ENCODE data around the gene KCNH2.

The KCNH2 gene

DNA sequence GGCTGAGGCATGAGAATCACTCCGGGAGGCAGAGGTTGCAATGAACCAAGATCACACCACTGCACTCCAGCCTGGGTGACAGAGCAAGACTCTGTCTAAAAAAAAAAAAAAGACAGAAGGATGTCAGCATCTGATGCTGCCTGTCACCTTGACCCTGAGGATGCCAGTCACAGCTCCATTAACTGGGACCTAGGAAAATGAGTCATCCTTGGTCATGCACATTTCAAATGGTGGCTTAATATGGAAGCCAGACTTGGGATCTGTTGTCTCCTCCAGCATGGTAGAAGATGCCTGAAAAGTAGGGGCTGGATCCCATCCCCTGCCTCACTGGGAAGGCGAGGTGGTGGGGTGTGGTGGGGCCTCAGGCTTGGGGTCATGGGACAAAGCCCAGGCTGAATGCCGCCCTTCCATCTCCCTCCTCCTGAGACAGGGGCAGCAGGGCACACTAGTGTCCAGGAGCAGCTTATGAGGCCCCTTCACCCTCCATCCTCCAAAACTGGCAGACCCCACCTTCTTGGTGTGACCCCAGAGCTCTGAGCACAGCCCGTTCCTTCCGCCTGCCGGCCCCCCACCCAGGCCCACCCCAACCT is 14.0 kb upstream of the KCNH2 start:
- no peak for DNase-seq (ENCODE audit: low read depth in 2 of 2)
- TF ChIP-seq, protein P1, sequence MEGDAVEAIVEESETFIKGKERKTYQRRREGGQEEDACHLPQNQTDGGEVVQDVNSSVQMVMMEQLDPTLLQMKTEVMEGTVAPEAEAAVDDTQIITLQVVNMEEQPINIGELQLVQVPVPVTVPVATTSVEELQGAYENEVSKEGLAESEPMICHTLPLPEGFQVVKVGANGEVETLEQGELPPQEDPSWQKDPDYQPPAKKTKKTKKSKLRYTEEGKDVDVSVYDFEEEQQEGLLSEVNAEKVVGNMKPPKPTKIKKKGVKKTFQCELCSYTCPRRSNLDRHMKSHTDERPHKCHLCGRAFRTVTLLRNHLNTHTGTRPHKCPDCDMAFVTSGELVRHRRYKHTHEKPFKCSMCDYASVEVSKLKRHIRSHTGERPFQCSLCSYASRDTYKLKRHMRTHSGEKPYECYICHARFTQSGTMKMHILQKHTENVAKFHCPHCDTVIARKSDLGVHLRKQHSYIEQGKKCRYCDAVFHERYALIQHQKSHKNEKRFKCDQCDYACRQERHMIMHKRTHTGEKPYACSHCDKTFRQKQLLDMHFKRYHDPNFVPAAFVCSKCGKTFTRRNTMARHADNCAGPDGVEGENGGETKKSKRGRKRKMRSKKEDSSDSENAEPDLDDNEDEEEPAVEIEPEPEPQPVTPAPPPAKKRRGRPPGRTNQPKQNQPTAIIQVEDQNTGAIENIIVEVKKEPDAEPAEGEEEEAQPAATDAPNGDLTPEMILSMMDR (IDR thresholded peaks at IDR 0.05; ENCODE audit: low read depth, low read length), result no peak
- H3K4me3 ChIP-seq (replicated peaks in 1 of 2; ENCODE audit: low read depth in 2 of 2, low read length in 2 of 2), result no peak overlapping the region

DNA sequence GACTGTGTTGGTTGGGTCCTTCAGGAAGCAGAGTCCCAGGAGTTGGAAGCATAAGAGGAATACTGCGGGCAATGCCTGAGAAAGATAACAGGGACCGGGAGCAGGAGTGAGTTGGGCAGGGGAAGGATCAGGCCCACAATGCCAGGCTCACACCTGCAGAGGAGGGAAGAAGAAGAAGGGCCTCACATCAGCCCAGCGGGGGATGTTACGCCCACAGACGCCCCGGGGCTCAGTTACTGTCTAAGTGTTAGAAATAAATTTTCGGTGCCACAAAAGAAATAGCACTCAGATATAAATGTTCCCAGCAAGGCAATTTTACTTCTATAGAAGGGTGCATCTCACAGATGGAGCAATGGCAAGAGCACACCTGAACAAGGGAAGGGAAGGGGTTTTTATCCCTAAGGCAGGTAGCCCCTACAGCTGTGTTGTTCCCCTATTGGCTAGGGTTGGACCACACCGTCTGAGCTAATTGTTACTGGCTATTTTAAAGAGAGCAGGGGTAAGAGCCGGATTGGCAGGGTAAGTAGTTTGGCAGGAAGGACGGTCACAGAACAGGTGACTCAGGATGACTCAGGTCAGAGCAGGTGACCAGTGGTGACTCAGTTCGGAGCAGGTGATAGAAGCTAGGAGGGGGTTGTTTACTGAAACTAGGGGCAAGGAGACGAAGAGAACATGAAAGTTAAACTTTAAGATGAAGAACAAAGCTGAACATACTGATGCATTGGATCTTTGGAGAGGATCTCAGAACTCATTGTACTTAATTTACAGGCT is 12.5 kb upstream of the KCNH2 start, which contains the start of gene NOS3:
NOS3 (plus strand) TSS at position 602 of the 771 bp plus-strand sequence. CDS start 2,787 bp downstream, outside the sequence.
- TF ChIP-seq, protein P1 (IDR thresholded peaks at IDR 0.05; ENCODE audit: low read depth, low read length), result no peak

DNA sequence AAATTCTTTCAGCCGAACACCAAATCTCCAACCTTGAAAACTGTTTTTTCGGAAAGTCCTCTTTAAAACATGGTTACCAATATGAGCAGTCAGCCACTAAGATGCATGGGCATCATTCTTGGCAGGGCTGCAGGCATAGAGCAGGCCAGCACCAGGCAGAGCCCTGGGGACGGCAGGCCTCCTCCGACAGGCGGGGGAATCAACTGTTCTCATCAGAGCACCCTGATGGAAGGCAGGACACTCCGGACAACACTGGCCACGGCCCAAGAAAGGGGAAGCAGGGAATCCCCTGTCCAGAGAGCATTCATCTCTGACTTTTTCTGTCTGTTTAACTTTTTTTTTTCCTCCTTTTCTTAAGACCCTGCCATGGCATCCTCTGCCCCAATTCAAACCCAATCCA is 11.3 kb upstream of the KCNH2 start:
- TF ChIP-seq, protein P1 (IDR thresholded peaks at IDR 0.05; ENCODE audit: low read depth, low read length), result no peak
- H3K4me3 ChIP-seq (replicated peaks in 1 of 2; ENCODE audit: low read depth in 2 of 2, low read length in 2 of 2), result no peak overlapping the region
- no peak for DNase-seq (ENCODE audit: low read depth in 2 of 2)

More for the DNA sequence above, 12.5 kb upstream of the KCNH2 start, which contains the start of gene NOS3:
- no peak for DNase-seq (ENCODE audit: low read depth in 2 of 2)
- H3K4me3 ChIP-seq (replicated peaks in 1 of 2; ENCODE audit: low read depth in 2 of 2, low read length in 2 of 2), result no peak within 1 kb of the TSS

DNA sequence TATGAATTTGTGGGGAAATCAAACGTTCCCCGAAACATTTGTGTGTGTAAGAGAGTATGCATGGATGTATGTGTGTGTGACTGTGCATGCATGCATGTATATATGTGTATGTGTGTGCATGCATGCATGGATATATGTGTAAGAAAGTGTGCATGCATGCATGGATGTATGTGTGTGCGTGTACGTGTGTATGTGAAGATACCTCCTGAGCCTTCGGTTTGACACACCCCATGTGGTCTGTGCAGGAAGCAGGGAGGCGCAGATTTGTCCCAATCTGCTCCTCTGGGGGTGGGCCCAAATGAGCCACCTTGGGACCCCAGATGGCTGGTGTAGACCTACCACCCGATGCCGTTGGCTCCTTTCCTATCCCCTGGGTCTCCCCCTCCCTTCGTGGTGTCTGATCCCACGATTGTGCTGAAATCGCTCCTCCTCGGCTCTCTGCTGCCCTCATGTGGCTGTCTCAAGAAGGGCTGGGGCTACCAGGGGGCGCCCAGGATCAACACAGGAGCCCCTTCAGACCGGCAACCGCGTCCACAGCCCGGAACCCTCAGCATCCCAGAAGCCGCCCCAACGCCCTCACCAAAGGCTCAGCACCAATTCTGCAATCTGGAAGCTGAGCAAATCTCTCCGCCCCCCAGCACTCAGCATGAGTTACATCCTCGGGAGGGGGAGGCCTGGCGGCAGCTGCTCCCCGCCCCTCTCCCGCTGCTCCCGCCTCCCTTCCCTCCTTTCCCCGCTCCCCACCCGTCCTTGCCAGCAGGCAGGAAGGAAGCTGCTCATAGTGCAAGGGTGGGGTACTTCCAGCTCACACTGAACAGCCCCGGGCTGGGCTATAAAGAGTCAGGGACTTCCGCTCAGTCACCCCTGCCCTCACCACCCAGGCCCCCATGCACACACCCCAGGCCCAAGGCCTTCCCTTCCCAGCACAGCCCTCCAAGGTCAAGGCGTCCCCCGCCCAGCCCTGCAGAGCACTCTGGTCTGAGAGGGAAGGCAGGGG is 10.4 kb upstream of the KCNH2 start:
- DNase-seq (ENCODE audit: low read depth in 2 of 2), result peak; percentile 36 to 53
- H3K4me3 ChIP-seq (replicated peaks in 1 of 2; ENCODE audit: low read depth in 2 of 2, low read length in 2 of 2), result no peak overlapping the region
- TF ChIP-seq, protein P1 (IDR thresholded peaks at IDR 0.05; ENCODE audit: low read depth, low read length), result peak; percentile 84

DNA sequence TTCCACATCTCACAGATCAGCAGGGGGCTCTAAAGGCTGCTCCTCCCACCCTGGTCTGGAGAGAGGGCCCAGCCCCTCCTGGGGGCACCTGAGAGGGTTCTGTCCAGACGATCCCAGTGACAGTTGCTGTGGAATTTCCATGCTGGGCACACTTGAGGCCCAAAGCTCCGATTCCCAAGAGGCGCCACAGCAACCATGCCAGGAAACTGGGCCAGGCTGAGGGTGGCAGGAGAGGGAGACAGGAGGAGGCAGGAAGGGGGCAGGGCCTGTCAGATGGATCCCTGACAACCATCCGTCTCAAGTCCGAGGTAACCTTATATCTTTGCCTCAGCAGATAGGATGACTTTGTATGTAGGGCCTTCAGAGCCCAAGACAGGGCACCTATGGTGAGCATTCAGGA is 8.4 kb upstream of the KCNH2 start:
- DNase-seq (ENCODE audit: low read depth in 2 of 2), result no peak
- TF ChIP-seq, protein P1 (IDR thresholded peaks at IDR 0.05; ENCODE audit: low read depth, low read length), result no peak

DNA sequence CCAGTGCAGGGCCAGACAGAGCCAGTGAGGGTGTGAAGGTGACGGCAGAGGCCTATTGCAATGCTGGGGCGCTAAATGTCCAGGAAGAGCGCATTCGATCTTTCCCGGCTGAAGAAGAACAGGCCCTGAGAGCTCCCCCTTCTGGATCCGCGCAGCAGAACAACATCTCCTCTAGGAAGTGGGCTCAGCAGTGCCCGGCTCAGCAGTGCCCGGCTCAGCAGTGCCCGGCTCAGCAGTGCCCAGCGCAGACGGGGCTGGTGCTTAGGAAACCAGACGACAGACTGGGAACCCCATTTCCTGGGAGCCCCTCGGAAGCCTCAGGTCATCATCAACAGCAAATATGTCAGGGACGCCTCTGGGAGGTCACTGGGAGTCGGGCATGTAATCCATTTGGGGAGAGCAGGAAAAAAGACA is 8.0 kb upstream of the KCNH2 start:
- peak; percentile 59 for DNase-seq (ENCODE audit: low read depth in 2 of 2)
- TF ChIP-seq, protein P1 (IDR thresholded peaks at IDR 0.05; ENCODE audit: low read depth, low read length), result peak; percentile 83
- no peak overlapping the region for H3K4me3 ChIP-seq (replicated peaks in 1 of 2; ENCODE audit: low read depth in 2 of 2, low read length in 2 of 2)

More for the DNA sequence above, 8.4 kb upstream of the KCNH2 start:
- H3K4me3 ChIP-seq (replicated peaks in 1 of 2; ENCODE audit: low read depth in 2 of 2, low read length in 2 of 2), result no peak overlapping the region
